HG02938 (cell line): Measurements from ENCODE around the gene BRSK1.

Experiments
- ATAC-seq: cut with Tn5 transposase; IDR thresholded peaks from one replicate; pipeline ENCODE4 v1.9.1; 2021; ENCODE audit warnings: mild to moderate bottlenecking, moderate library complexity; ENCODE audit not compliant: unreplicated experiment

The BRSK1 gene

DNA sequence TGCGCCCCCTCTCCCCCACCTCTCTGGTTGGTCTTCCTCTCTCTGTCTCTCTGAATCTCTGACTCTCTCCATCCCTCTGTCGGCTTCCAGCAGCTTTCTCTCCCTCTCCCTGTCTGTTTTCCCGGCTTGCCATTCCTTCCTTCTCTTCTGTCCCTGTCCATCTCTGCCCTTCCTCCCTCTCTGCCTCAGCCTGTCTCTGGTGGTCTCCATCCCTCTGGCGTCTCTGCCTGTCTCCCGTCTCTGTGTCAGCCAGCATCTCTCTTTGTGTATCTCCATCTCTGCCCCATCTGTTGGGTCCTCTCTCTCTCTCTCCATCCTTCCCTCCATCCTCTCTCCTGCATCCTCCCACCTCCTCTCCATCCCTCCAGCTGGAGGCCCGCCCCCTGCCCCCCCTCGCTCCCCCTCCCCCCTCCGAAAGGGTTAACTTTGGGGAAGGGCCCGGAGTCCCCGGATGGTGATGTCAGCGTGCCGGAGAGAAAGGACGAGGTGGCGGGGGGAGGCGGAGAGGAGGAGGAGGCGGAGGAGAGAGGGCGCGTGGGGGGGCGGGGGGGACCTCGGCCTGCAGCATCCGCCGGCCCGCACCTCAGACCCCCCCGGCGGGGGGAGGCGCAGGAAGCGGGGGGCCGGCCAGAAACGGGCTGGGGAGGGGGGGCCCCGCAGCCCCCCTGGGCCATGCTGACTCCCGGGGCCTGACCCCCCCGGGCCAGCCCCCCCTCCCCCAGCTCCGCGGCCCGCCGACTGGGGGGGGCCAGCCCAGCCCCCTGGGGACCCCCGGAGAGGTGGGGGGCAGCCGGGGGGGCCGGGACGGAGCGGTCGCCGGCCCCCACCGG, at the start of gene BRSK1:
BRSK1 (plus strand) TSS at position 450 of the 830 bp plus-strand sequence. CDS start 446 bp downstream, outside the sequence.
- no peak for ATAC-seq

DNA sequence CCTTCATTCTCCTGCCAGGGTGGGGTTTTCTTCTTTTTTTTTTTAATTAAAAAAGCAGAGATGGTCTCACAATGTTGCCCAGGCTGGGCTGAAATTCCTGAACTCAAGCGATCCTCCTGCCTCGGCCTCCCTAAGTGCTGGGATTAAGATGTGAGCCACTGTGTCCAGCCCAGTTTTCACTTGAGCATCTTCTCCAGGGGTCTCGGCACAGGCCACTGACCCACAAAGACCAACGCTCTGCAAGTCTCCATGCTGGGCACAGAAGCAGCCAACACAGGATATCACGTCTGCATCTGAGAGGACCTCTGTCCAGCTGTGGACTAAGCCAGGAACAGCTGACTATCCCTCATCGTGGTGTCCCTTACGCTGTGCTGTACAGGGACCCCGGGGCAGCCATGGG, 45.8 kb upstream of the BRSK1 start:
- ATAC-seq: no peak

DNA sequence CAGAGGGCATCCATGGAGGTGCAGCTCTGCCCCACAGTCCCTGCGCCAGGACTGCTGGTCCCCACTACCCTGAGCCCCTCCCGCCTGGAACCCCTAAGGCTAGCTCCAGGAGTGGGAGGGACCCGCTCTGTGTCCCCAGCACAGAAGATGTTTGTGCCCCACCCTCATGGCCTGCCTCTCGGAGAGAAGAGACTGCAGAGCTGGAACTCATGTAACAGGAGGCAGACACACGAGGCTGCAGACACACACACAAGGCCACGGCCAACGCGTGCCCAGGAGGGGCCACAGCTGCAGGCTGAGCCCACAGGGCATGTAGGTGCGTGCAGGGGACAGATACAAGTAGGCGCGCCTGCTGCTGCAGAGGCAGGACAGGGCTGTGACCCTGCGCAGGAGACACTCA, 44.8 kb upstream of the BRSK1 start:
- ATAC-seq: no peak

DNA sequence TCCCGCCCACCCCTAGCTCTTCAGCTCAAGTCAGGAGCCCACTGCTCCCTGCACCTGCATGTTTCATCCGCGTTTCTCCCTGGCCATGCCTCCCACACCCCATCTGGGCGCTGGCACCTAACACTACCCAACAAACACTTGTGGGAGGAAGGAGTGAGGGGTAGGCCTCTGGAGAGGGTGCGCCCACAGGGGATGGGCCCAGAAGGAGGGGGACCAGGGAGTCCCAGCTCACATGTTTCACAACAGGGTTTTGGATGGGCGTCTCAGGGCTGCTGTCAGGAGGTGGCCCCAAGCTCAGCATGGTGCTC, 43.1 kb upstream of the BRSK1 start:
- ATAC-seq: no peak

DNA sequence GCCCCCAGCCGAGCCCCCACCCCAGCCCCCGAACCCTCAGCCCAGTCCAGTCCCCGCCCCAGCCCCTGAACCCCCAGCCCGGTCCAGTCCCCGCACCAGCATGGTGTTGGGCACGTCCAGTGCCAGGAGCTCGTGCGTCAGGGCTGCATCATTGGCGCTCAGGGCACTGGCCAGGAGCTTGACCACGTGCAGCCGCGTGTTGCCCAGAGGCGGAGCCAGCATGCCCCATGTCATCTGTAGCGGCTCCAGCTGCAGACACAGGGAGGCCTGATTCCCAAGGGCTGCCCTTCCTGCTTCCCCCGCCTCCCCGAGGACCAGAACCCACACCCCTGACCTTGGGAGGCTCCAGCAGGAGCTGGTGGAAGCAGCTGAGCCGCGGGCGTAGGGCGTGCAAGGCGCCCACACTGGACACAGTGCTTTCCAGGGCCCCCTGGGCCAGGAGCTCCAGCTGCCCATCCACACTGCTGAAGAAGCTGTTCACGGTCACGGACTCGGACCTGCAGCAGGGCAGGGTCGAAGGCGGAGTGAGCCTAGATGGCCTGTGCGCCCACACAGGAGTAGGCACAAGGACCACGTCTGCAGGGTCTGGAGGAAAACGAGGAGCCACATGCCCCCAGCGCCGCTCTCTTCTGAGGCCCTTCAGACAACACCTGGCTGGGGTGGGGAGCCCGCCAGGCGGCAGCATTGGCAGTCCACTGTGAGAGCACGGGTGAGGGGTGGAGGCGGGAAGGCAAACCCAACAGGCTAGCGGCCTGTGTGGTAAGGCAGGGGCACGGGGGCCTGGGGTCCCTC, 42.5 kb upstream of the BRSK1 start:
- no peak for ATAC-seq

DNA sequence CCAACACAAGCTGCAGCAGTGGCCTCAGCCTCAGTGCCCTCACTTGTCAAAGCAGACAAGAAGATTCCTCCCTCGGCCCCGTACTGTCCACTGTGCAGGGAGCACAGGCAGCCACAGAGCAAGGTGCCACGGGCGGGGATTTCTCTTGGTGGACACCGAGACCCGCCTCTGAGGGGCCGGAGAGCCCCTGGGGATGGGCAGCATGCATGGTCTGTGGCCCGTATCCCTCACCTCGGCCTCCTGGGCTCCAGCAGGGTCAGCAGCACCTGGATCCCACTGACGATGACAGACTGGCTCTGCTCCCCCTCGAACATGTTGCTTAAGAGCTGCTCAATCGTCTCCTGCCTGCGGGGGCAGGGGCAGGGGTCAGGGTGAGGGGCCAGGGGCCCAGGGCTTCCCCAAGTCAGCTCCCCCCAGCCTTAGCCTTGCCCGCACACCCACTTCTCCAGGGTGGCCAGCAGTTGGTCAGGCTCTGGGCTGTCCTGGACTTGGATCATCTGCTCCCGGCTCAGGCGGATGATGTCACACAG, 41.8 kb upstream of the BRSK1 start:
- ATAC-seq: no peak

DNA sequence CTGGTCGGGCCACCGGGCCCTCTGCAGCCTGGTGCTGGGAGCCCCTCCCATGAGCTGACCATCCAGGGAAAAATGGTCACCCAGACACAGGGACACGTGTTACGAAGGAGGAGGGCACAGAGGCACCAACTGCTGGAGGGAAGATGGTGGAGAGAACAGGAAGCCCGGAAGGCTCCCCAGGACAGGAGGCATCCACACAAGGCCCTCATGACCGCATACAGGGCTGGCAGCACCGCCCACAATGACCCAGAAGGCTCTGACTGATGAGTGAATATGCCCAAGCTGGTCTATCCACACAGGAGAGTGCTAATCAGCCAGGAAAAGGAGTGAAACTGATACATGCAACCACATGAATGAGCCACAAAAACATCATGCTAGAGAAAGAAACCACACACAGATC, 41.3 kb upstream of the BRSK1 start:
- ATAC-seq: no peak

DNA sequence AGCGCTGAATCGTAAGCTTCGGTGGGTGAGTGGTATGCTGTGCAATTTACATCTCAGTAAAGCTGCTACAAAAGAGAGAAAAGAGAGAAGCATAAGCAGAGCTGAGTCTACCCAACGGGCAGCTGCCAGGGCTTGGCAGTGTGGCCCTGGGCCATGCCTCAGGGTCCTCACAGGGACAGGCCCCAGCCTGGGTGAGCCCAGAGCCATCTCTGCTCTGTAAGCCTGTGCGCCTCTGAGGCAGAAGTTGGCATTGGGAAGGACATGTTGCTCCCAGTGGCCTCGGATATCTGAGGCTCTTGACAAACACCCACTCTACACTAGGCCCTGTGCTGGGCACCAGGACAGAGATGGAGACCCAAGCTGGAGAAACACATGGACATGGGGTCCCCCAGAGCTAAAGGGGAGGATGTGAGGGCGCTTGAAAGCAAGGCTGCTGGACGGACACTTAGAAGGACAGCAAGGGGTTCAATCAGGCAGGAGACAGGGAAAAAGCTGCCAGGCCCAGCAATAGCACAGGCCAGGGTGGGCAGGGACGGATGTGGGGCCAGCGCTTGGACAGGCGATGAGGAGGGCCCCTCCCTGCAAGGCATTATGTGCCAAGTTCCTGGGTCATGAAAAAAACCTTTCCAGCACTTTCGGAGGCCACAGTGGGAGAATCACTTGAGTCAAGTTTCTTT, 39.7 kb upstream of the BRSK1 start:
- ATAC-seq: no peak

DNA sequence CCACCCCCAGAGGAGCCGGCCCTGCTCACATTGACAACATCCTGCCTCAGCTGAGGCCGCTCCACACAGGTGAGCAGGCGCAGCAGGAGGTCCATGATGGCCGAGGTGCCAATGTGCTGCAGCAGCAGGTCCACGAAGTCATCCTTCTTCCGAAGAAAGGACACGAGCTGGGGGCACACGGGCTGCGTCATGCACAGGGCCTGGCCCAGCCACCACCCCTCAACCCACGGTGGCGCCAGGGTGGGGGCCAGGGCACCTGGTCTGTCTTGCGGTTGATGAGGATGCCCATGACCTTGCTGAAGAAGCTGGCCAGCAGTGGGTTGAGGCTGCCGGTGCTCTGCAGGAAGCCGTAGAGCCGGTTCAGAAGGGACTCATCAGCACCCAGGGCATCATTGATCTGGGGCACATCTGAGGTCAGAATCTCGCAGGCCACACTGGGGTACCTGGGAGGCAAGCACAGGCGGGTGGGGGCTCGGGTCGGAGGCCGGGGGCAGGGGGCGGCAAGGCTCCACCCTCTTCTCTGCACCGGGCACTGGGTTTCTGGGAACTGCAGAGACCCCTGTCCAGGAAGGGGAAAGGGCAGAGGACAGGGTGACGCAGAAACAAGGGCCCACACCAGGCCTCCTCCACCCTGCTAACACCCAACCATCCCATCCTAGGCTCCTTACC, 38.4 kb upstream of the BRSK1 start:
- ATAC-seq: no peak

DNA sequence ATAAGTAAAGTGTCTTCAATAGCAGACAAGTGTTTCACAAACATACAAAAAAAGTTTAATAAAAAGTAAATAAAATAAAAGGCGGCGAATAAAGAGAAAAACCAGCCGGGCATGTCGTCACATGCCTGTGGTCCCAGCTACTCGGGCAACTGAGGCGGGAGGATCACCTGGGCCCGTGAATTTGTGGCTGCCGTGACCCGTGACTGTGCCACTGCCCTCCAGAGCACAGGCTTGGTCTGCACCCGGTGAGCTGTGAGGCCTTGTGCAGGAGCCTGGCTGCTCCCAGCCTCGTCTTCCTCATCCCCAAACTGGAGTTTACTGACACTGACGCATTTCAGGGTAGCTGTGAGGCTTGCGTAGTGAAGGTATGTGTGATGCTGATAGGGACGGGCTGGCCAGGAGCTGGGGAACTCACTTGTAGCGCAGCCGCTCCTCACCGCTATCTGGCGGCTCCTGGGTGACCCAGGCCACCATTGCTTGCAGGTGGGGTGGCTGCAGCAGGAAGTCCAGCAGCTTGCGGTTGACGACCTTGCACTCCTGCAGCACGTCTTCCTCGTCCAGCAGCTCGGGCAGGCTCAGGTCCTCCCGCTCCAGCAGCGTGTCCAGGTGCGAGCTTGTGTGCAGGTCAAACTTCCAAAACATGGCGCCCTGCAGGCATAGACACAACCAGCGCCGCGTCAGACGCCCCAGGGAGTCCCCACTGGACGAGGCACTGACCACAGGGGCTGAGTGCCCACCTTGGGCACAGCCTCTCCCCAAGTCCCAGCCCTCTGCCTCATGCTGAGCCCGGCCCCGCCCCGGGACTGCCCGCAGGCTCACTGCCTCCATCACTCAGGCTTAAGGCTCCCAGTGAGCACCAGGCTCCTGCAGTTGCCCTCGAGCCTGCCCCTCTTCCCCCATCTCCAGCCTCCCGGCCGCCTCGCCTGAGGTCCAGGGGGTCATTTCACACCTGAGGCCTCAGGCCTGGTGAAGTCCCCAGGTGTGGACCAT, 37.0 kb upstream of the BRSK1 start:
- no peak for ATAC-seq

DNA sequence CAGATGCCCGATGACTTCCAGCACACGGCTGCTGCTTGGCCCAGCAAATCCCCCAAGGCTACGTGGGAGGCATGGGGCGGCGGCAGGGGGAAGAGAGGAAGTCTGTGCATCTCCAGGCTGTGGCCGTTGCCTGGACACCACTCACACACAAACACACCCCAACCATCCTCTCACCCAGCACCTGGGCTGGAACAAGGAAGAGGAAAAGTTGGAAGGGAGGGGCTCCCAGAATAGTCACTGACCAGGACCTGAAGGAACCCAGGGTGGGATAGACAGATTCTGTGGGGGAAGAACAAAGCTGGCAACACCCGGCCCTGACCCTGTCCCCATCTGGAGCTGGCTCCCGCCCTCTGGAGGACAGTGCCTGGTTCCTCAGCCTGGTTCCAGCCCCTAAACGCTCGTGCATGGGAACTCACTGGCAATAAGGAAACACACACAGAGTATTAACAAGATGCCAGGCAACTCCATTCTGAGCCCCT, 36.1 kb upstream of the BRSK1 start:
- no peak for ATAC-seq

DNA sequence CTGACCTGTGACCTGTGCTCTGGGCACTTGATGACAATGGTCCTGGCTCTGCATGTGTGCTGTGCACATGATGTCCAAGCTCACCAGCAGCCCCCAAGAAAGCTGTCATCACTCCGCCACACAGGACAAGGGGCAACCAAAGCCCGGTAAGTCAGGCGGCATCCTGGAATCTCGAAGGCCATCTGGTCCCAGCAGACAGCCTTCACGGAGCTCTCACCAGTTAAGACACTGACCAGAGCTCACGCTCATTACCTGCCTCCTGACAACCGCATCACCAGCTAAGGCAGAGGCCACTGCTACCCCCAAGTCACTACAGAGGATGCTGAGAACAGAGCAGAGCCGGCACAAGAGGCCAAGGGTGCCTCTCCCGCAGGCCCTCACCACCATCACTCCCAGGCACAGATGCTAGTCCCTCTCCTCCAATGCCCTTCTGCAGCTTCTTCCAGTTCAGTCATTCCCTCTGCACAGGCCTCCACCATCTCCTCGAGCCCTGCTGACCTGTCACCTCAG, 35.6 kb upstream of the BRSK1 start:
- no peak for ATAC-seq

DNA sequence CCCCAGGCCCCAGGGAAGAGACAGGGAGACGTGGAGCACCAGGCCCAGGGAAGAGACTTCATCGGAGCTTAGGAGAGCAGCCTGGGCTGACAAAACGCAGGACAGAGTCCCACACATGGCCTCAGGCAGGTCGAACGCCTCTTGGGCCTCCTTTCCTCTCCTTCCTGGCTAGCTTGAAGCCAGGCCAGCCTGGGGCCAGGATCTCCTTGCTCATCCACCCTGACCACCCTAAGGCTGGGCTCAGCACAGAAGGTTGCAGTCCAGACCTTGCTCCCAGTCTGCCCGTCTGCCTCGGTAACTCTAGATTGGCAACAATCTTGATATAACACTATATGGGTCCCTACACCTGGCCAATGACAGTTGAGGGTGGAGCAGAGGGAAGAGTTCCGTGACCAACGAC, 35.1 kb upstream of the BRSK1 start:
- ATAC-seq: no peak

DNA sequence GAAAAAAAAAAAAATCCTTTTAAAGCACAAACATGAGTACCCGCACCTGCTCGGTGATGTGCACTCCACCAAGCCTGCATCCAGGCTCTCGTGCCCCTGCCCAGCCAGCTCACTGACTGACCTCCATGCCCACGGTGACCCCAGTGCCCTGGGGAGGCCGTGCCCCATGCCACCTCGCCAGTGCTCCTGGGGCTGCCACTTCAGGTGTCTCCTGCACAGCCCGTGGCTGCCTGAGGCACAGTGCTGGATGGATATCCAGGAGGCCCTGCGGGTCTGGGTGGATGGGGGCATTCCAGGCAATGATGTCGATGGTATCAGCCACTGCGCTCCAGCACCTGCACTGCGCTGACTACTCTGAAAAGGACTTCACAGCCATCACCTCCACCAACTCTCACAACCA, 34.0 kb upstream of the BRSK1 start:
- ATAC-seq: no peak

DNA sequence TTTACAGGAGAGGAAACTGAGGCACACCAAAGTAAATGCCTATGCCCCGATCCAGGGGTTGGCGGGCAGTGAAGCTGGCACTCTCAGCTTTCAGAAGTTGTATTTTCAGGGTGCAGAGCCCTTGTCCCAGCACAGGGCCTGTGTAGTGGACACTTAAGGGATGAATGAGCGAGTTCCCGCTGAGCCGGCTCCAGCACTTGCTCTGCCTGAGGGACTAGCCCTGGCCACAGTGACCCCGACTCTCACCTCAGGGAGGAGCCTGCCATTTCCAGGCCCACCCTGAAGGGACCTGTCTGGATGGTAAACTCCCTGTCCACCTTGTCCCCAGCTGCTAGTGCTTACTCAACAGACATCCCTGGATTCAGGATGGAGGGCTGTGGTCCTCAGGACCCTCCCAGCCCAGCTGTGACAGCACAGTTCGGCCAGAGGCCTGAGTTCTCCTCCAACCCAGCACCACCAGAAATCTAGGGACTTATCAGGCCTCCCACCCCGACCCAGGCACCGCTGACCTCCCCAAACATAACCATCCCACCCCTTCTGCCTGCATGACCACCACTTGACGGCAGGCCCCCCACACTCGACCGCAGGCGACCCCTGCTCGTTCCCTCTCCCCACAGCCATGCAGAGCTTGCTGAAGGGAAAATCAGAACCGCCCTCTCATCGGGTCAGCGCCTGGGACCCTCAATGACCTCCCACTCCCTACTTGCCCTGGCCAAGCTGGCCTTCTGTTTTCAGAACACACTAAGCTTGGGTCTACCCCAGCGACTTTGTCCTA, 33.3 kb upstream of the BRSK1 start:
- ATAC-seq: no peak

DNA sequence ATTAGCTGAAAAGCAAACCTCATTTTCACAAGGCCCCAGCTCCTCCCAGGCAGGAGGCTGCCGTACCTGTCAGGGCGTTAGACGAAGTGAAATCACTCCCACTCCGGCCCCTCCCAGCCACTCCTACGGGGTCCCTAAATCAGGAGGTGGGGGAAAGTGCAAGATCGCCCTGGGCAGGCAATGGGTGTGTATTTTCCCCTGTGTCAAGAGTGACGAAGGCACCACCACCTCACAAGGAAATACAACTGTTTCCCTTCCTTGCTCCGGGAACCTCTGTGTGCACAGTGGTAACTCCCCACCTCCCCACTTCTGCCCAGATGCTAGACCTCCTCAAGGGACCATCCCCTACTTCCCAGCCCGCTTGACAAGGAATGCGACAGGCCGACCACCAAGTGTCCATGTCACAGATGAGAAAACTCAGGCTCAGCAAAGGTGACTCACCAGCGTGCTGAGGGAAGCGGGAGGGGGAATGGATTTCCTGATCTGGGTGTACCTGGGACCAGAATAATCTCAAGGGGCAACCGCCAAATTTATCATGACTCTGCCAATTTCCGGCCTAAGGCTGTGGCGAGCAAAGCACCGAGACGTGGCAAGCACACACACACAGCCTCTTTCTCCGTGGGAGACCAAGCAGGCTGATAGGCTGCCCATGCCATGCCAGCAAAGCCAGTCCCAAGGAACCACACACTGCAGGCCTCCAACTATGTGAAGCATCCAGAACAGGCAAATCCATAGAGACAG, 32.3 kb upstream of the BRSK1 start:
- ATAC-seq: no peak

DNA sequence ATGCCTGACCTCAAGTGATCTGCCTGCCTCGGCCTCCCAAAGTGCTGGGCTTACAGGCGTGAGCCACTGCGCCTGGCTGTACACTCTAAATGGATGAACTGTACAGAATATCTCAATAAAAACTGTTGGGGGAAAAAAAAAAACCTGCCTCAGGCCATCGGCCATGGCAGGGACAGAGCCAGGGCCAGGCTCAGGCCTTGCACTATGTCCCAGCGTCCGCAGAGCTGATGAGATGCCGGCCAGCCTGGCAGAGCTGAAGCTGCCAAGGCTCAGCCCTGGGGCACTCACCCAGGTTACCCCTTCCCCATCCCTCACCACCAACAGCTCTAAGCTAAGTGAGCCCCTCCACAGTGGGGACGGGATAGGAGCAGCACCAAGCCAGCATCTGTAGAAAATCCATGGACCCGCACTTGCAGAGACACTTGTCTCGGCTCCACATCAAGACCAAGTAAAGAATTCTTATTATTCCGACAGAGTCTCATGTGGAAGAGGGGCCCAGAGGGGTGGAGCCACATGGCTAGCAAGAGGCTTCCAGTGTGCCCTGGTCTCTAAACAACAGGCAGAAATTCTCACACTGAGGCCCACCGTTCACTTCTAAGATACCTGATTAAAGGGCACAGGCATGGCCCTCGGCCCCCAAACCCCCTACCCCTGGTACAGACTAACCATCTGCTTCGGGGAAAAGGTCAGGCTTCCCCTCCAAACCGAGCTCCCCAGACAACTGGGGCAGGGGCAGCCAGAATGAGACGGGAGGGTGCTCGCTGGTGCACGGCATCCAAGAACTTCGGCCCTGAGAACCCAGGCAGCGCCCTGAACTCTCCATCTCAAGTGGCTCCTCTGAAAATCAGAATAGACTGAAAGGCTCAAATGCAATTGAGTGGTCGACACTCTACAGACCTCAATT, 30.8 kb upstream of the BRSK1 start:
- no peak for ATAC-seq
